Fibroblast of lung (primary cell): Measurements from ENCODE around the gene ZEB2. TPM values are rescaled to one million over a fixed set of nuclear protein-coding genes. Genes with fewer than 3 reads are reported as not detected.

Source experiments
- DNase-seq, 2 donors: peaks; one replicate each; pipeline versions ENCODE4 v3.0.0 to v3.0.0-alpha.2; 2010; ENCODE audit warnings: low read depth in 2 of 2
- H2AFZ ChIP-seq: 2 replicates; pipeline ENCODE4 v1.5.1; 2012; ENCODE audit warnings: low read length, control low read depth, inconsistent platforms
- H3K27ac ChIP-seq: 2 replicates; pipeline ENCODE4 v1.5.1; 2011; ENCODE audit warnings: low read length, control low read depth; ENCODE audit not compliant: insufficient read depth
- H3K27me3 ChIP-seq: 2 replicates; pipeline ENCODE4 v1.5.1; 2011; ENCODE audit warnings: mild to moderate bottlenecking, low read length; ENCODE audit not compliant: control insufficient read depth, insufficient read depth
- H3K36me3 ChIP-seq: 2 replicates; pipeline ENCODE4 v1.5.1; 2011; ENCODE audit warnings: low read length; ENCODE audit not compliant: control insufficient read depth, insufficient read depth
- H3K4me1 ChIP-seq: 2 replicates; pipeline ENCODE4 v1.5.1; 2011; ENCODE audit warnings: low read length; ENCODE audit not compliant: control insufficient read depth, insufficient read depth; ENCODE audit errors: extremely low read depth
- H3K4me2 ChIP-seq: 2 replicates; pipeline ENCODE4 v1.5.1; 2011; ENCODE audit warnings: low read length, control low read depth; ENCODE audit not compliant: insufficient read depth; ENCODE audit errors: extremely low read depth
- H3K4me3 ChIP-seq, 4 experiments: fragments of 200-600 bp in 1 of 4; sonication (generic) in 1 of 4; replicated peaks in 1 of 4; 2 replicates each; pipeline ENCODE4 v1.5.1; 2011 to 2016; ENCODE audit warnings: low read length in 4 of 4, low read depth in 3 of 4, mild to moderate bottlenecking in 3 of 4, control low read depth in 2 of 4, inconsistent platforms in 1 of 4, mixed read lengths in 1 of 4; ENCODE audit not compliant: insufficient read depth in 1 of 4; ENCODE audit errors: control extremely low read depth in 1 of 4
- H3K79me2 ChIP-seq: 2 replicates; pipeline ENCODE4 v1.5.1; 2012; ENCODE audit warnings: mild to moderate bottlenecking, low read length, inconsistent platforms; ENCODE audit not compliant: control insufficient read depth, insufficient read depth
- H3K9ac ChIP-seq: 2 replicates; pipeline ENCODE4 v1.5.1; 2011; ENCODE audit warnings: mild to moderate bottlenecking, low read length, control low read depth; ENCODE audit not compliant: insufficient read depth
- H3K9me3 ChIP-seq: 2 replicates; pipeline ENCODE4 v1.5.1; 2012; ENCODE audit warnings: low read depth, low read length; ENCODE audit not compliant: control insufficient read depth, insufficient read depth
- H4K20me1 ChIP-seq: 2 replicates; pipeline ENCODE4 v1.5.1; 2011; ENCODE audit warnings: low read length; ENCODE audit not compliant: control insufficient read depth, insufficient read depth; ENCODE audit errors: extremely low read depth
- CTCF ChIP-seq, 2 donors: IDR thresholded peaks in 1 of 2; conservative IDR thresholded peaks in 1 of 2; 1 replicate in 1 of 2; 2 replicates in 1 of 2; pipeline ENCODE4 v1.5.1; 2011 to 2012; ENCODE audit warnings: low read length in 2 of 2, control low read depth in 1 of 2, inconsistent platforms in 1 of 2, low read depth in 1 of 2, mild to moderate bottlenecking in 1 of 2
- EZH2 ChIP-seq: IDR thresholded peaks from 2 replicates; pipeline ENCODE4 v1.5.1; 2012; ENCODE audit warnings: low read length, control low read depth, mild to moderate bottlenecking; ENCODE audit errors: missing control alignments
- polyA plus RNA-seq, 2 donors: library from polyadenylated mRNA; depleted of rRNA in 1 of 2; stranded (reverse) in 1 of 2; unstranded in 1 of 2; fragments of >200 nt; gene quantifications; 2 replicates each; pipeline ENCODE4 v1.2.1, GENCODE V29; 2011 to 2012; ENCODE audit warnings: missing spikeins in 1 of 2
- total RNA-seq: library from RNA; depleted of rRNA; stranded (reverse); fragments of >200 nt; gene quantifications from 2 replicates; pipeline ENCODE4 v1.2.1, GENCODE V29; 2014

Gene ZEB2
- total and polyA plus RNA-seq, 2 donors (not counting 1 experiment from before 2014, with no cell fraction given): 91.0 to 130 TPM

DNA sequence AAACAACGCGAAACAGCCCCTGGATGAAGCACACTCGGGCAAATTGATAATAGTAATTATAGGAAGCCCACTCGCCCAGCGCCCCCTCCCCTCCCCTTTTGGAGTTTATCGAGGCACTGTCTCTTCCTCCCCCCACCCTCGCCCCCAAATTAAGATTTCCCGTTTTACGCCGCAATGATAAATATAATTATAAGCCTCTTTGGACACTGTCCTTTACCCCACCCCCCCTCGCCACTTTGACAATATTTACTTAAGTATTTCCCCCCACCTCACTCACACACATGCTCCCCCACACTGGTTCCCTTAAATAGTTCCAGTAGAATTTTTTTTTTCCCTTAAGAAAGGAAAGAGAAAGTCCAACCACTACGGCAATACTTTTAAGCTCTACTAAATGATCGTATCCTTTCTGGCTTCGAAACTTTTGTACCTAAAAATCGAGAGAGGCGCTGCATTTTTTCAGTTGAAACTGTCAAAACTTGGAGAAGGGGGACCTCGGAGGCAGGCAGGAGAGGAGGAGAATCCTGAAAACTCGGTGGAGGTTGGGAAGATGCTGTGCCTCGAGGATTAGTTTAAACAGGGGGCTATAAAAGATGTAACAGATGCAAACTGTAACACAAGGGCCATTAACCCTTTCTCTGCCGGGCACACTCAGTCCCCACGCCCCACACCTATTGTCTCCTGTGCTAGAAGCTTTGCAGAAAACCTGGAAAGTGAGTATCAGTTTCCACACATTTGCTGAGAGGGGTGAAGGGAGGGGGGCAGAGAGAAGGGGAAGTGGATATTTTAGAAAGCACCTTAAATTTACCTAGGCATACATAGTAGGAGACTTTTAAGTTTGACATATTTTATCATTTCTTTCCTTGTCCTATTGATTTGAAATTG lies 1.8 kb downstream of the ZEB2 start:
- H3K4me1 ChIP-seq: peaks cover 6% of the 10 kb centered on the region
- DNase-seq: peak; percentile 48 to 53
- TF ChIP-seq EZH2 (no peak), CTCF (conservative IDR thresholded peaks at IDR 0.05 in 1 of 2, IDR thresholded peaks at IDR 0.05 in 1 of 2; ENCODE audit: low read depth in 1 of 2, low read length in 2 of 2) (no peak)

GRCh38 chr2:144516981-144517865 lies 2.7 kb downstream of the ZEB2 start:
- DNase-seq: peak; percentile 96 to 97
- Histone ChIP-seq H3K27me3 (no peaks in the 10 kb centered on the region), H3K9ac (peak overlapping the region; percentile 97), H3K27ac (peak overlapping the region; percentile 98), H4K20me1 (no peaks in the 10 kb centered on the region), H3K9me3 (no peaks in the 10 kb centered on the region), H3K36me3 (no peaks in the 10 kb centered on the region), H3K4me3 (peak overlapping the region; percentile 71 to 84 (median 77)), H3K4me1 (peaks cover 7% of the 10 kb centered on the region), H3K4me2 (peak overlapping the region; percentile 73), H3K79me2 (peaks cover 70% of the 10 kb centered on the region), H2AFZ (no peak overlapping the region)
- TF ChIP-seq CTCF (conservative IDR thresholded peaks at IDR 0.05 in 1 of 2, IDR thresholded peaks at IDR 0.05 in 1 of 2; ENCODE audit: low read depth in 1 of 2, low read length in 2 of 2) (no peak), EZH2 (no peak)

More for the DNA sequence above, 1.8 kb downstream of the ZEB2 start:
- Histone ChIP-seq H3K9me3 (no peaks in the 10 kb centered on the region), H4K20me1 (no peaks in the 10 kb centered on the region), H3K27ac (peak overlapping the region; percentile 98), H3K9ac (peak overlapping the region; percentile 97), H3K27me3 (no peaks in the 10 kb centered on the region), H3K36me3 (no peaks in the 10 kb centered on the region), H3K4me2 (peak overlapping the region; percentile 73), H2AFZ (no peak overlapping the region), H3K4me3 (peak overlapping the region; percentile 50 to 79 (median 73)), H3K79me2 (peaks cover 62% of the 10 kb centered on the region)
